ENCODE results near the gene SNX9.

The SNX9 gene

GRCh38 chr6:157859775-157860504 is 36.9 kb downstream of the SNX9 start:
- no peak for DNase-seq (ENCODE audit: low spot score)

- no peak for DNase-seq (ENCODE audit: low spot score)
Observed at GRCh38 chr6:157860505-157860991, 37.5 kb downstream of the SNX9 start.

- DNase-seq (ENCODE audit: low spot score) = no peak
Observed at GRCh38 chr6:157861184-157861583, 38.1 kb downstream of the SNX9 start.

GRCh38 chr6:157861814-157862213 is 38.8 kb downstream of the SNX9 start:
- DNase-seq (ENCODE audit: low spot score) = no peak

- no peak for DNase-seq (ENCODE audit: low spot score)
Observed at GRCh38 chr6:157862706-157863105, 39.7 kb downstream of the SNX9 start.

GRCh38 chr6:157864185-157864761 is 41.2 kb downstream of the SNX9 start:
- no peak for DNase-seq (ENCODE audit: low spot score)

- no peak for DNase-seq (ENCODE audit: low spot score)
Observed at GRCh38 chr6:157865249-157865648, 42.2 kb downstream of the SNX9 start.

- no peak for DNase-seq (ENCODE audit: low spot score)
Observed at GRCh38 chr6:157867155-157867559, 44.1 kb downstream of the SNX9 start.

- no peak for DNase-seq (ENCODE audit: low spot score)
Observed at GRCh38 chr6:157867981-157868380, 44.9 kb downstream of the SNX9 start.

GRCh38 chr6:157868835-157869234 is 45.8 kb downstream of the SNX9 start:
- DNase-seq (ENCODE audit: low spot score) = no peak

- DNase-seq (ENCODE audit: low spot score) = no peak
Observed at GRCh38 chr6:157869673-157870302, 46.7 kb downstream of the SNX9 start.

- peak; percentile 62 for DNase-seq (ENCODE audit: low spot score)
Observed at GRCh38 chr6:157873735-157874344, 50.8 kb downstream of the SNX9 start.

- peak; percentile 3 for DNase-seq (ENCODE audit: low spot score)
Observed at GRCh38 chr6:157877149-157877548, 54.1 kb downstream of the SNX9 start.

- no peak for DNase-seq (ENCODE audit: low spot score)
Observed at GRCh38 chr6:157877573-157878438, 54.8 kb downstream of the SNX9 start.

GRCh38 chr6:157879034-157879872 is 56.2 kb downstream of the SNX9 start:
- no peak for DNase-seq (ENCODE audit: low spot score)

GRCh38 chr6:157879873-157880254 is 56.8 kb downstream of the SNX9 start:
- no peak for DNase-seq (ENCODE audit: low spot score)

GRCh38 chr6:157880534-157880933 is 57.5 kb downstream of the SNX9 start:
- DNase-seq (ENCODE audit: low spot score) = no peak

- DNase-seq (ENCODE audit: low spot score) = no peak
Observed at GRCh38 chr6:157881342-157881741, 58.3 kb downstream of the SNX9 start.

GRCh38 chr6:157884756-157885155 is 61.7 kb downstream of the SNX9 start:
- DNase-seq (ENCODE audit: low spot score) = no peak

- DNase-seq (ENCODE audit: low spot score) = no peak
Observed at GRCh38 chr6:157885211-157885788, 62.3 kb downstream of the SNX9 start.

GRCh38 chr6:157885876-157886275 is 62.8 kb downstream of the SNX9 start:
- DNase-seq (ENCODE audit: low spot score) = no peak
